Endodermal cell (in vitro differentiated cells): ENCODE data around the gene SGPP1. TPM values are rescaled to one million over a fixed set of nuclear protein-coding genes. Genes with fewer than 3 reads are reported as not detected.
"Not testable (repeated sequence)": the region's sequence is repeated elsewhere in the genome, so short reads cannot be mapped to it uniquely, and the experiment has no call there.

Experiments used
- DNase-seq: peaks from one replicate; pipeline ENCODE4 v3.0.0-alpha.2; 2017
- H3K27ac ChIP-seq: 2 replicates; pipeline ENCODE4 v1.5.1; 2013; ENCODE audit warnings: mild to moderate bottlenecking, low read depth, low read length, moderate library complexity
- H3K27me3 ChIP-seq: 2 replicates; pipeline ENCODE4 v1.6.1; 2013; ENCODE audit warnings: mild to moderate bottlenecking, low read length, moderate library complexity; ENCODE audit not compliant: insufficient read depth, control insufficient read depth, poor library complexity, severe bottlenecking
- H3K36me3 ChIP-seq: 2 replicates; pipeline ENCODE4 v1.7.0; 2013; ENCODE audit warnings: mild to moderate bottlenecking, low read length, moderate library complexity; ENCODE audit not compliant: control insufficient read depth, insufficient read depth
- H3K4me1 ChIP-seq: one replicate; pipeline ENCODE4 v1.7.0; 2013; ENCODE audit warnings: low read length; ENCODE audit not compliant: control insufficient read depth, insufficient read depth
- H3K4me3 ChIP-seq: 2 replicates; pipeline ENCODE4 v1.5.1; 2013; ENCODE audit warnings: mild to moderate bottlenecking, low read length, moderate library complexity
- H3K9ac ChIP-seq: 2 replicates; pipeline ENCODE4 v1.6.1; 2013; ENCODE audit warnings: mild to moderate bottlenecking, low read length, moderate library complexity; ENCODE audit not compliant: poor library complexity, severe bottlenecking; ENCODE audit errors: extremely low read depth
- H3K9me3 ChIP-seq: 2 replicates; pipeline ENCODE4 v1.6.1; 2013; ENCODE audit warnings: mild to moderate bottlenecking, low read length, moderate library complexity; ENCODE audit not compliant: control insufficient read depth
- H3K27ac Mint-ChIP-seq: 2 replicates; pipeline ENCODE4 v1.8.0; 2020; ENCODE audit warnings: mixed read lengths
- H3K27me3 Mint-ChIP-seq: 2 replicates; pipeline ENCODE4 v1.8.0; 2021; ENCODE audit warnings: mild to moderate bottlenecking, mixed read lengths; ENCODE audit not compliant: insufficient read depth
- H3K36me3 Mint-ChIP-seq: 2 replicates; pipeline ENCODE4 v1.8.0; 2020; ENCODE audit warnings: low read depth, mixed read lengths
- H3K4me1 Mint-ChIP-seq: 2 replicates; pipeline ENCODE4 v1.8.0; 2020; ENCODE audit warnings: mixed read lengths
- H3K4me3 Mint-ChIP-seq: 2 replicates; pipeline ENCODE4 v1.8.0; 2020; ENCODE audit warnings: mild to moderate bottlenecking, moderate library complexity, mixed read lengths
- H3K9me3 Mint-ChIP-seq: 2 replicates; pipeline ENCODE4 v1.8.0; 2020; ENCODE audit warnings: mild to moderate bottlenecking, mixed read lengths
- CTCF ChIP-seq: fragments of 200-600 bp; sonication (generic); conservative IDR thresholded peaks from 2 replicates; pipeline ENCODE4 v1.5.0; 2021; ENCODE audit warnings: antibody characterized with exemption, mild to moderate bottlenecking
- WGBS, 2 experiments: methylation state at CpG; one replicate each; pipeline versions ENCODE4 v1.1.5 to v1.1.7; 2013; ENCODE audit warnings: missing lambda C conversion rate in 2 of 2, mixed read lengths in 1 of 2; ENCODE audit not compliant: insufficient coverage in 1 of 2, insufficient read length in 1 of 2; 5-methylcytosine and 5-hydroxymethylcytosine counted together
- total RNA-seq, 2 donors: library from RNA; stranded (reverse); fragmentation: NEBNext Ultra II Directional in 1 of 2; extraction: Animal tissue kit (Norgen Biotek cat#: 25700) in 1 of 2; gene quantifications; 2 replicates in 1 of 2; 3 replicates in 1 of 2; pipeline ENCODE4 v1.2.1, GENCODE V29; 2021

The SGPP1 gene
- total RNA-seq, 2 donors from 2014 or later, result 15.5 to 18.4 TPM

- H3K36me3 ChIP-seq, result peaks cover 6% of the 10 kb centered on the region
- peak; percentile 90 for DNase-seq
- peak overlapping the region; percentile 83 for H3K4me3 Mint-ChIP-seq
- H3K27ac ChIP-seq, result peak overlapping the region; percentile 72
- peaks cover 27% of the 10 kb centered on the region for H3K36me3 Mint-ChIP-seq
- peaks cover 1% of the 10 kb centered on the region for H3K9me3 Mint-ChIP-seq
- H3K27ac Mint-ChIP-seq, result peak overlapping the region; percentile 97
- H3K4me1 ChIP-seq, result no peaks in the 10 kb centered on the region
- no peaks in the 10 kb centered on the region for H3K27me3 Mint-ChIP-seq
- peak overlapping the region; percentile 64 for H3K9ac ChIP-seq
- no peaks in the 10 kb centered on the region for H3K27me3 ChIP-seq
- 0% methylated on average over 2 to 12 of the region's 12 CpGs for WGBS, 2 experiments
- TF ChIP-seq CTCF, result no peak
- peaks cover 4% of the 10 kb centered on the region for H3K4me1 Mint-ChIP-seq
- peak overlapping the region; percentile 99 for H3K4me3 ChIP-seq
- H3K9me3 ChIP-seq, result peaks cover 8% of the 10 kb centered on the region
These were observed 85.6 kb downstream of the SGPP1 start for GRCh38 chr14:63642229-63642611.

GRCh38 chr14:63641473-63642228, 86.2 kb downstream of the SGPP1 start, which contains the start of gene WDR89:
WDR89 (minus strand) TSS chr14:63641871; CDS start chr14:63599942, 41,929 bp downstream.
- 0 to 1% methylated on average over 31 to 60 of the region's 60 CpGs for WGBS, 2 experiments

GRCh38 chr14:63638493-63638892, 89.4 kb downstream of the SGPP1 start:
- no peaks in the 10 kb centered on the region for H3K4me1 ChIP-seq
- H3K9ac ChIP-seq, result no peak overlapping the region
- no peak overlapping the region for H3K27ac ChIP-seq
- H3K27me3 Mint-ChIP-seq, result no peaks in the 10 kb centered on the region
- H3K4me3 Mint-ChIP-seq, result no peak overlapping the region
- H3K27me3 ChIP-seq, result no peaks in the 10 kb centered on the region
- peaks cover 8% of the 10 kb centered on the region for H3K36me3 ChIP-seq
- peak overlapping the region; percentile 32 for H3K4me3 ChIP-seq
- peaks cover 25% of the 10 kb centered on the region for H3K9me3 Mint-ChIP-seq
- DNase-seq, result no peak
- no peak overlapping the region for H3K27ac Mint-ChIP-seq
- TF ChIP-seq CTCF, result no peak
- H3K4me1 Mint-ChIP-seq, result peaks cover 4% of the 10 kb centered on the region
- peaks cover 50% of the 10 kb centered on the region for H3K36me3 Mint-ChIP-seq
- WGBS, 2 experiments, result 100% methylated on average over 1 of the region's 1 CpG; no CpG with 5 or more reads in 1 of the 2 experiments
- peaks cover 26% of the 10 kb centered on the region for H3K9me3 ChIP-seq

More at GRCh38 chr14:63641473-63642228, 86.2 kb downstream of the SGPP1 start, which contains the start of gene WDR89:
- Histone ChIP-seq H3K27ac (peak within 1 kb of the TSS; percentile 92), H3K36me3 (peaks cover 8% of the 10 kb centered on the region), H3K4me3 (peak within 1 kb of the TSS; percentile 99), H3K27me3 (no peaks in the 10 kb centered on the region), H3K9me3 (peaks cover 14% of the 10 kb centered on the region), H3K4me1 (no peaks in the 10 kb centered on the region), H3K9ac (peak within 1 kb of the TSS; percentile 78)
- Mint-ChIP-seq H3K4me1 (peaks cover 4% of the 10 kb centered on the region), H3K9me3 (peaks cover 7% of the 10 kb centered on the region), H3K36me3 (peaks cover 32% of the 10 kb centered on the region), H3K4me3 (peak within 1 kb of the TSS; percentile 83), H3K27me3 (no peaks in the 10 kb centered on the region), H3K27ac (peak within 1 kb of the TSS; percentile 99)
- DNase-seq, result peak; percentile 99
- TF ChIP-seq CTCF, result peak; percentile 90

- not testable (repeated sequence) for H3K4me1 ChIP-seq, H3K27me3 Mint-ChIP-seq, H3K27me3 ChIP-seq, H3K36me3 ChIP-seq, DNase-seq, H3K27ac ChIP-seq, H3K4me3 Mint-ChIP-seq, H3K9ac ChIP-seq, H3K4me3 ChIP-seq, H3K27ac Mint-ChIP-seq, H3K4me1 Mint-ChIP-seq
- H3K9me3 ChIP-seq, result peaks cover 26% of the 10 kb centered on the region
- 89 to 95% methylated on average over 2 to 4 of the region's 4 CpGs for WGBS, 2 experiments
- Mint-ChIP-seq H3K9me3 (peaks cover 25% of the 10 kb centered on the region), H3K36me3 (peaks cover 50% of the 10 kb centered on the region)
These were observed 91.7 kb downstream of the SGPP1 start for GRCh38 chr14:63636094-63636635.
